T-cell (primary cell): ENCODE measurements around the gene CPSF4L. TPM values are rescaled to one million over a fixed set of nuclear protein-coding genes. Genes with fewer than 3 reads are reported as not detected.
"Not testable (repeated sequence)": the region's sequence is repeated elsewhere in the genome, so short reads cannot be mapped to it uniquely, and the experiment has no call there.

ENCODE experiments used
- ATAC-seq, 4 experiments: fragments of 200-7000 bp in 3 of 4; fragments of 150-1000 bp in 1 of 4; cut with Tn5 transposase; replicated peaks in 1 of 4; 1 replicate in 3 of 4; 2 replicates in 1 of 4; pipeline ENCODE4 v1.10.0; 2021; ENCODE audit warnings: moderate library complexity in 3 of 4, mild to moderate bottlenecking in 2 of 4, moderate number of reproducible peaks in 1 of 4
- CTCF ChIA-PET, 2 donors: fragments of 300-600 bp; sonication (Branson Sonifier 250); formaldehyde crosslinking; loops; one replicate each; lab custom pipeline; 2022; ENCODE audit warnings: antibody characterized with exemption in 2 of 2; lab: Charles Lee
- POLR2A ChIA-PET, 2 donors: fragments of 300-600 bp; sonication (Branson Sonifier 250); formaldehyde crosslinking; loops; one replicate each; lab custom pipeline; 2022; ENCODE audit warnings: antibody characterized with exemption in 2 of 2; lab: Charles Lee
- DNase-seq, 35 experiments: peaks; one replicate each; pipeline versions ENCODE4 v3.0.0 to v3.0.0-alpha.2; 2013 to 2023
- H3K27ac ChIP-seq: one replicate; pipeline ENCODE4 v1.5.1; 2013; ENCODE audit warnings: low read length
- H3K27me3 ChIP-seq, 2 experiments: replicated peaks in 1 of 2; 1 replicate in 1 of 2; 2 replicates in 1 of 2; pipeline versions ENCODE4 v1.6.1 to v1.7.0; 2013; ENCODE audit warnings: low read length in 1 of 2, mixed read lengths in 1 of 2; ENCODE audit not compliant: control insufficient read depth in 2 of 2, insufficient read depth in 2 of 2; ENCODE audit errors: extremely low read depth in 1 of 2
- H3K36me3 ChIP-seq, 2 donors: 1 replicate in 1 of 2; 2 replicates in 1 of 2; pipeline versions ENCODE4 v1.6.1 to v1.7.0; 2013; ENCODE audit warnings: low read length in 1 of 2; ENCODE audit not compliant: control insufficient read depth in 2 of 2, insufficient read depth in 1 of 2; ENCODE audit errors: extremely low read depth in 1 of 2
- H3K4me1 ChIP-seq, 2 experiments: 1 replicate in 1 of 2; 2 replicates in 1 of 2; pipeline versions ENCODE4 v1.6.1 to v1.7.0; 2013; ENCODE audit warnings: low read length in 2 of 2, mixed read lengths in 1 of 2; ENCODE audit not compliant: insufficient read depth in 2 of 2, control insufficient read depth in 1 of 2; ENCODE audit errors: extremely low read depth in 1 of 2
- H3K4me3 ChIP-seq, 2 donors: 1 replicate in 1 of 2; 2 replicates in 1 of 2; pipeline versions ENCODE4 v1.5.1 to v1.7.0; 2013; ENCODE audit warnings: mild to moderate bottlenecking in 2 of 2, low read length in 1 of 2, moderate library complexity in 1 of 2; ENCODE audit not compliant: control insufficient read depth in 1 of 2; ENCODE audit errors: extremely low read depth in 1 of 2
- H3K9me3 ChIP-seq: 2 replicates; pipeline ENCODE4 v1.7.0; 2013
- H3K27ac Mint-ChIP-seq, 2 donors: one replicate each; pipeline ENCODE4 v1.8.0; 2020 to 2021; ENCODE audit warnings: mild to moderate bottlenecking in 2 of 2, mixed read lengths in 2 of 2
- H3K27me3 Mint-ChIP-seq, 2 donors: one replicate each; pipeline ENCODE4 v1.8.0; 2021 to 2022; ENCODE audit warnings: mixed read lengths in 2 of 2
- H3K36me3 Mint-ChIP-seq: one replicate; pipeline ENCODE4 v1.8.0; 2021; ENCODE audit warnings: mixed read lengths
- H3K4me1 Mint-ChIP-seq, 3 donors: one replicate each; pipeline ENCODE4 v1.8.0; 2020 to 2022; ENCODE audit warnings: mixed read lengths in 3 of 3, mild to moderate bottlenecking in 1 of 3
- H3K4me3 Mint-ChIP-seq, 3 donors: one replicate each; pipeline ENCODE4 v1.8.0; 2020 to 2022; ENCODE audit warnings: mild to moderate bottlenecking in 3 of 3, mixed read lengths in 3 of 3, moderate library complexity in 3 of 3
- H3K9me3 Mint-ChIP-seq, 3 donors: one replicate each; pipeline ENCODE4 v1.8.0; 2020 to 2022; ENCODE audit warnings: mixed read lengths in 3 of 3
- WGBS: methylation state at CpG from one replicate; pipeline ENCODE4 v1.1.5; 2013; ENCODE audit warnings: missing lambda C conversion rate; ENCODE audit not compliant: insufficient coverage; 5-methylcytosine and 5-hydroxymethylcytosine counted together
- total RNA-seq, 35 experiments: library from RNA in 6 of 35; stranded (reverse) in 6 of 35; fragments of 120-200 nt in 1 of 35; gene quantifications; one replicate each; pipeline versions ENCODE4 v1.2.1 to v1.2.4 and lab custom pipeline; 2013 to 2026

CPSF4L gene
- total RNA-seq (not detected), total RNA-seq (lab: John Stamatoyannopoulos, UW) (0 to 0.12 (median 0) reads per million in 29 experiments)
- total RNA-seq (2013): not detected

GRCh38 chr17:73261617-73261951, at the start of gene CPSF4L:
Gene CPSF4L (minus strand): TSS chr17:73261880. CDS start chr17:73261818, 62 bp downstream.
- 94% methylated on average over 6 of the region's 9 CpGs for WGBS
- no peaks in the 10 kb centered on the region for H3K36me3 ChIP-seq
- H3K36me3 Mint-ChIP-seq: no peaks in the 10 kb centered on the region
- no peaks in the 10 kb centered on the region for H3K4me1 Mint-ChIP-seq
- H3K27ac Mint-ChIP-seq: no peak within 1 kb of the TSS
- peaks cover 0 to 4% of the 10 kb centered on the region in 2 donors for H3K27me3 Mint-ChIP-seq
- no peaks in the 10 kb centered on the region for H3K9me3 Mint-ChIP-seq
- no peak within 1 kb of the TSS for H3K4me3 Mint-ChIP-seq
- ATAC-seq (no peak), DNase-seq (no peak)
- H3K27me3 ChIP-seq: peaks cover 0 to 3% of the 10 kb centered on the region in 2 experiments
- no peaks in the 10 kb centered on the region for H3K4me1 ChIP-seq
- ChIA-PET POLR2A (interaction anchor here in 1 of 2 donors (0.6 kb wide), 1 partner anchor 62 kb away, joined by 3 read pairs; no protein-coding TSS in a partner anchor), CTCF (no interaction called here)
- H3K4me3 ChIP-seq: no peak within 1 kb of the TSS
- H3K27ac ChIP-seq: no peak within 1 kb of the TSS
- H3K9me3 ChIP-seq: no peaks in the 10 kb centered on the region

GRCh38 chr17:73311428-73311780, 49.7 kb upstream of the CPSF4L start:
- ChIA-PET CTCF (interaction anchor here in 1 of 2 donors (0.7 to 0.8 kb wide), 2 partner anchors 51 to 120 kb away, joined by 3 read pairs; no protein-coding TSS in a partner anchor), POLR2A (no interaction called here)
- Mint-ChIP-seq H3K4me3 (peak overlapping the region; percentile 83 to 87 (median 85)), H3K27me3 (no peaks in the 10 kb centered on the region), H3K27ac (no peak overlapping the region), H3K9me3 (no peaks in the 10 kb centered on the region), H3K4me1 (peaks cover 13 to 16% (median 14%) of the 10 kb centered on the region in 3 donors), H3K36me3 (no peaks in the 10 kb centered on the region)
- Histone ChIP-seq H3K27me3 (peaks cover 0 to 38% of the 10 kb centered on the region in 2 experiments), H3K27ac (no peak overlapping the region), H3K4me3 (peak overlapping the region; percentile 60 to 95), H3K4me1 (peaks cover 7 to 26% of the 10 kb centered on the region in 2 experiments), H3K36me3 (no peaks in the 10 kb centered on the region), H3K9me3 (no peaks in the 10 kb centered on the region)
- peak in 4 of 35 experiments; percentile 1 to 24 (median 9) for DNase-seq
- under 1% methylated on average over 38 of the region's 38 CpGs for WGBS
- ATAC-seq: peak; percentile 2 to 26 (median 19)

GRCh38 chr17:73309727-73310596, 48.3 kb upstream of the CPSF4L start:
- H3K4me3 Mint-ChIP-seq: peak overlapping the region; percentile 78 to 87 (median 78)
- Histone ChIP-seq H3K27ac (no peak overlapping the region), H3K36me3 (no peaks in the 10 kb centered on the region), H3K4me3 (peak overlapping the region; percentile 60 to 95), H3K27me3 (peaks cover 0 to 46% of the 10 kb centered on the region in 2 experiments), H3K4me1 (peaks cover 7 to 29% of the 10 kb centered on the region in 2 experiments), H3K9me3 (no peaks in the 10 kb centered on the region)
- peaks cover 13 to 18% (median 14%) of the 10 kb centered on the region in 3 donors for H3K4me1 Mint-ChIP-seq
- no peak for DNase-seq
- 61% methylated on average over 11 of the region's 21 CpGs for WGBS
- H3K9me3 Mint-ChIP-seq: no peaks in the 10 kb centered on the region
- ATAC-seq: no peak
- peak overlapping the region in 1 of 2 donors; percentile 71 for H3K27ac Mint-ChIP-seq
- H3K27me3 Mint-ChIP-seq: peaks cover 0 to under 1% of the 10 kb centered on the region in 2 donors
- no peaks in the 10 kb centered on the region for H3K36me3 Mint-ChIP-seq
- ChIA-PET CTCF (interaction anchor here (0.5 to 0.6 kb wide), 2 partner anchors 9 to 18 kb away, joined by 4 to 7 read pairs; no protein-coding TSS in a partner anchor), POLR2A (no interaction called here)

GRCh38 chr17:73308959-73309358, 47.3 kb upstream of the CPSF4L start:
- H3K27me3 ChIP-seq: peaks cover 0 to 49% of the 10 kb centered on the region in 2 experiments
- H3K4me3 Mint-ChIP-seq: peak overlapping the region in 1 of 3 donors; percentile 87
- H3K4me3 ChIP-seq, H3K27ac ChIP-seq, DNase-seq, H3K9me3 Mint-ChIP-seq, H3K36me3 ChIP-seq, H3K36me3 Mint-ChIP-seq, H3K27me3 Mint-ChIP-seq, ATAC-seq, H3K9me3 ChIP-seq, POLR2A ChIA-PET, H3K27ac Mint-ChIP-seq: not testable (repeated sequence)
- WGBS: no CpG with 5 or more reads among the region's 5 CpGs
- CTCF ChIA-PET: interaction anchor here in 1 of 2 donors (0.6 kb wide), 1 partner anchor 31 kb away, joined by 5 read pairs; no protein-coding TSS in a partner anchor
- H3K4me1 Mint-ChIP-seq: peaks cover 13 to 18% (median 14%) of the 10 kb centered on the region in 3 donors
- H3K4me1 ChIP-seq: peaks cover 7 to 29% of the 10 kb centered on the region in 2 experiments

- Mint-ChIP-seq H3K27me3 (peaks cover 2 to 3% of the 10 kb centered on the region in 2 donors), H3K4me1 (peaks cover 11 to 15% (median 13%) of the 10 kb centered on the region in 3 donors), H3K27ac (no peak overlapping the region), H3K9me3 (no peaks in the 10 kb centered on the region), H3K4me3 (no peak overlapping the region), H3K36me3 (no peaks in the 10 kb centered on the region)
- H3K36me3 ChIP-seq: no peaks in the 10 kb centered on the region
- CTCF ChIA-PET: no interaction called here
- 93% methylated on average over 17 of the region's 23 CpGs for WGBS
- POLR2A ChIA-PET: no interaction called here
- ATAC-seq: no peak
- no peak overlapping the region for H3K4me3 ChIP-seq
- peaks cover 0 to 49% of the 10 kb centered on the region in 2 experiments for H3K27me3 ChIP-seq
- no peaks in the 10 kb centered on the region for H3K9me3 ChIP-seq
- no peak overlapping the region for H3K27ac ChIP-seq
- DNase-seq: no peak
- peaks cover 7 to 29% of the 10 kb centered on the region in 2 experiments for H3K4me1 ChIP-seq
These were observed 46.5 kb upstream of the CPSF4L start for GRCh38 chr17:73308017-73308823.

GRCh38 chr17:73307130-73307529, 45.5 kb upstream of the CPSF4L start:
- POLR2A ChIA-PET: no interaction called here

More at GRCh38 chr17:73307130-73307529, 45.5 kb upstream of the CPSF4L start:
- Mint-ChIP-seq H3K9me3 (no peaks in the 10 kb centered on the region), H3K4me1 (peaks cover 11 to 14% (median 13%) of the 10 kb centered on the region in 3 donors), H3K4me3 (no peak overlapping the region), H3K27me3 (peaks cover 2 to 3% of the 10 kb centered on the region in 2 donors), H3K36me3 (no peaks in the 10 kb centered on the region), H3K27ac (no peak overlapping the region)
- ATAC-seq: no peak
- CTCF ChIA-PET: no interaction called here
- WGBS: 83% methylated on average over 1 of the region's 9 CpGs
- Histone ChIP-seq H3K27me3 (peaks cover 0 to 49% of the 10 kb centered on the region in 2 experiments), H3K36me3 (no peaks in the 10 kb centered on the region), H3K27ac (no peak overlapping the region), H3K4me3 (no peak overlapping the region), H3K9me3 (no peaks in the 10 kb centered on the region), H3K4me1 (peaks cover 7 to 24% of the 10 kb centered on the region in 2 experiments)
- DNase-seq: no peak
